Gastrocnemius medialis (tissue), 4 donors: ENCODE data around the gene JAML.

Experiments used
- CTCF ChIP-seq, 5 experiments: fragments of 450-650 bp in 3 of 5; fragments of 200-600 bp in 2 of 5; sonication (generic) in 2 of 5; IDR thresholded peaks in 4 of 5; conservative IDR thresholded peaks in 1 of 5; 1 replicate in 4 of 5; 2 replicates in 1 of 5; pipeline ENCODE4 v1.5.1; 2016 to 2019; ENCODE audit warnings: antibody characterized with exemption in 5 of 5, mild to moderate bottlenecking in 3 of 5, moderate library complexity in 3 of 5
- POLR2A ChIP-seq, 2 donors: fragments of 450-650 bp; IDR thresholded peaks; one replicate each; pipeline ENCODE4 v1.6.1; 2017; ENCODE audit warnings: antibody characterized with exemption in 2 of 2, mild to moderate bottlenecking in 2 of 2, moderate library complexity in 2 of 2

- TF ChIP-seq POLR2A (IDR thresholded peaks at IDR 0.05) (no peak), CTCF (IDR thresholded peaks at IDR 0.05 in 4 of 5, conservative IDR thresholded peaks at IDR 0.05 in 1 of 5) (no peak)
These were observed 55.3 kb downstream of the JAML start for GRCh38 chr11:118169300-118170140.
